HFF-Myc (cell line): ENCODE measurements around the gene DCLRE1A.
"Not testable (repeated sequence)": the region's sequence is repeated elsewhere in the genome, so short reads cannot be mapped to it uniquely, and the experiment has no call there.

Experiments used
- DNase-seq: peaks from one replicate; pipeline ENCODE4 v3.0.0-alpha.2; 2011; ENCODE audit warnings: low read depth; ENCODE audit errors: extremely low read depth
- H3K4me3 ChIP-seq: replicated peaks from 2 replicates; pipeline ENCODE4 v1.5.1; 2011; ENCODE audit warnings: low read depth, mild to moderate bottlenecking, control low read depth, low read length
- CTCF ChIP-seq: IDR thresholded peaks from 2 replicates; pipeline ENCODE4 v1.5.1; 2012; ENCODE audit warnings: mild to moderate bottlenecking, low read depth, low read length, control low read depth; ENCODE audit errors: missing control alignments

Gene DCLRE1A

GRCh38 chr10:113849946-113850345, 3.9 kb downstream of the DCLRE1A start:
- DNase-seq = no peak
- H3K4me3 ChIP-seq = no peak overlapping the region
- TF ChIP-seq CTCF = no peak

GRCh38 chr10:113849140-113849803, 4.6 kb downstream of the DCLRE1A start:
- no peak for TF ChIP-seq CTCF
- H3K4me3 ChIP-seq = no peak overlapping the region
- DNase-seq = no peak

- DNase-seq = no peak
- no peak for TF ChIP-seq CTCF
- H3K4me3 ChIP-seq = no peak overlapping the region
Measured at GRCh38 chr10:113846036-113846435, 7.8 kb downstream of the DCLRE1A start.

- TF ChIP-seq CTCF = no peak
- DNase-seq = no peak
- H3K4me3 ChIP-seq = no peak overlapping the region
Measured at GRCh38 chr10:113843972-113844485, 9.9 kb downstream of the DCLRE1A start.

GRCh38 chr10:113842171-113842570, 11.7 kb downstream of the DCLRE1A start:
- DNase-seq = no peak
- TF ChIP-seq CTCF = no peak
- no peak overlapping the region for H3K4me3 ChIP-seq

GRCh38 chr10:113828567-113828966, 25.3 kb downstream of the DCLRE1A start:
- not testable (repeated sequence) for H3K4me3 ChIP-seq, DNase-seq

- TF ChIP-seq CTCF = no peak
- DNase-seq = no peak
- no peak overlapping the region for H3K4me3 ChIP-seq
Measured at GRCh38 chr10:113825791-113826190, 28.1 kb downstream of the DCLRE1A start.
